Activated naive CD4-positive, alpha-beta T cell (primary cell): ENCODE measurements around the gene CCM2.

Experiments used
- DNase-seq, 4 experiments: peaks; one replicate each; lab custom pipeline; 2025; lab: John Stamatoyannopoulos, UW

CCM2 gene

DNA sequence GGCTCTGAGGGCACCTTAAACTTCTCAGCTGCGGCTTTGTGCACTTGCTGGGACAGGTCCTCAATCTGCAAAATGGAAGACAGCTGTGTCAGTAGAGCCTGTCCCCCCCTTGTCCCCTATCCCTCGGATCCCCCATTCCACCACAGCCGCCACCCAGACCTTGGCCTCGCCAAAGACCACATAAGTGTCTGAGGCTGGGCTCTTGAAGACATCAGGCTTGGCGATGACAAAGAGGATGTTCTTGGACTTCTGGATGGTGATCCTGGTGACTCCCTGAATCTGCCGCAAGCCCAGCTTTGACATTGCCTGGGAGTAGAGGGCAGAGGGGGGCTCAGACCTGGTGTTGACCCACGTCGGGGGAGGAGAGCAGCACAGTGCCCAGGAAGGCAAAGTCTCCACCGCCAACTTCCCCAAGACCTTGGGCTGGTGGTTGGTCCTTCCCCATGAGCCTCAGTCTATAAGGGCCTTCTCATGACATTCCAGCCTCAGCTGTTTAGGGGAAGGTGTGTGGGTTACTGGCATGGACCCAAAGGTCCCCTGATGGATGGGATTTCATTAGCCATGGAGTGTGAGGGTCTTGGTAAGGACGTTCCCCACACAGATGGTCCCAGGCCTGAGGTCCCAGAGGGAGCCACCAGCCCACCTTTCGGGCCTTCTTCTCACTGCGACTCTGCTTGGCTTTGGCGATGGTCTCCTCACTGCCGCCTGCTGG is 81.1 kb downstream of the CCM2 start:
- DNase-seq = no peak

DNA sequence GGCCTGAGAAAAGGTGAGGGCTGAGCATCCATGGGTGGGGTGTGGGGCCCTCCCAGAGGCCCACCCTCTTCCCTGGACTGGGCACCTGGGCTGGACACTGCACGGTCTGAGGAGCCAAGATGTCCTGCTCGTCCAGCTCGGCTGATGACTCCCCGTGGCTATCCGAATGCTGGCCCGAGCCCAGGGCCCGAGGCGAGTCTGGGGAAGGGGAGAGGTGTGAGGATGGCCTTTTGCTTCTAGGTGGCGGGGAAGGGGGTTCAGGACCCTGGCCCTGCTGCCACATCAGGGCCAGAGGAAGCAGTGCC is 81.6 kb downstream of the CCM2 start:
- no peak for DNase-seq

DNA sequence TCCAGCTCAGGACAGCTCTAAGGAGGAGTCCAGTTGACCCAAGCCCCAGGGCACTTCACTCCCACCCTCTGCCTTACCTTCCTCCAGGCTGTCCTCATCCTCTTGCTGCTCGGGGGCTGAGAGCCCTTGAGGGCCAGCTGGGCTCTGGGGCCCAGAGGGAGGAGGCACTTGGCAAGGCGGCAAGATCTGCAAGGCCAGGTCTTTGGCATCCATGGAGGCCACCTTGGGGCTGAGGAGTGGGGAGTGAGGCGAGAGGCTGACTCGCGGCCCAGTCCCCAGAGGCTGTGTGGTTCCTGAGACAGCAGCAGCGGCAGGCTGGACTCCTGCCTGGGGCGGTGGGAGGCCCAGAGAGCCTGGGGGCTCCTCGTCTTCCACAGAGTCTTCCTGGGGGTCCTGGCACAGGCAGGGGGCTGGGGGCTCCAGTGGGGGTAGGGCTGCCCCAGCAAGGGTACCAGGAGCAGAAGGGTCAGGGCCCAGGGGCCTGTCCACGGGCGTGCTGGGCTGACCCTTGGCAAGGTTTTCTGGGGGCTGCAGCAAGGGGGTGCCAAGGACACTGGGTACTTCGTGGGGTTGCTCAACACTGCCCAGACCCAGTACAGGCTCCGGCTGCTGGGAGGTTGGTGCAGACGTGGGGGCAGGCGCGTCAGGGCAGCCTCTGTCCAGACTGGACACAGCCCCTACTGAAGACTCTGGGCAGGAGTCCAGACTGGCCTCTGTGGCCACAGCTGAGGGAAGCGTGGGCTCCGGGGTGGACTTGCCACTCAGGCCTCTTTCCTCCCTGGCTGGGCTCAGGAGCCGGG is 82.2 kb downstream of the CCM2 start:
- DNase-seq = no peak

DNA sequence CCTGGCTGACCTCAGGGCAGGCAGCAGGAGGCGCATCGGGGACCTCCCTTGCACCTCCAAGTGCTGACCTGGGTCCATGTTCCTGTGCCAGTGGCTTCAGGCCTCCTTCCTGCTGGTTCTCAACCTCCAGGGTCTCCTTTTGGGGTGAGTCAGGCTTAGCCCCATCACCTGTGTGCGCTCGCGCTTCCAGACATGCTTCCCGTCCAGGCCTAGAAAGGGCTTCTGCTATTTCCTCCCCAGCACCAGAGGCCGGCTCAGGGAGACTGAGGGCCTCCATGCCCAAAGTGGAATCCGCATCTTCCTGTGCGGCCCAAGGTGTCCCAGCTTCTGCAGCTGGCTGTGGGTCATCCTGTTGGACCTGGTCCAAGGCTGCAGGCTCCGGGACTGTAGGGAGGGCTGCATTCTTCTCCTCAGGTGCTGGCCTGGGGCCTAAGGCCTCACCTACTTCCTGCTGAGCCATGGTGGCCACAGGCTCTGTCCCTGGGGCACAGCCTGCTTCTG is 82.9 kb downstream of the CCM2 start:
- no peak for DNase-seq

DNA sequence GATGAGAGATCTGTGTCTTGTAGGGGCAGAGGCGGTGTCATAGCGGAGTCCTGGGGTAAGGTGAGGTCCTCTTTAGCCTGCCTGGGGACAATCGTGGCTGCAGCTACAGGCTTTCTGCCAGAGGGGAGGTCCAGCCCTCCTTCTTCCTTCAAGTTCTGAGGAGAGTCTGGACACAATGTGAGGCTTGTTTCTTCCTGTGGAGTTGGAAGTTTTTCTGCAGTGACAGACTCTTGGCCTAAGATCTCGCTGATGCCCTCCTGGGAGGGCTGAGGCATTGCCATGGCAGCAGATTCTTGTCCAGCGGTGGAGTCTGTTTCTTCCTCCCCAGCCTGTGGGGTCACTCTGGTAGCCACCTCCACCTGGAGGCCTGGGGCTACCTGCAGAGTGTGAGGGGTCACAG is 84.3 kb downstream of the CCM2 start:
- no peak for DNase-seq

DNA sequence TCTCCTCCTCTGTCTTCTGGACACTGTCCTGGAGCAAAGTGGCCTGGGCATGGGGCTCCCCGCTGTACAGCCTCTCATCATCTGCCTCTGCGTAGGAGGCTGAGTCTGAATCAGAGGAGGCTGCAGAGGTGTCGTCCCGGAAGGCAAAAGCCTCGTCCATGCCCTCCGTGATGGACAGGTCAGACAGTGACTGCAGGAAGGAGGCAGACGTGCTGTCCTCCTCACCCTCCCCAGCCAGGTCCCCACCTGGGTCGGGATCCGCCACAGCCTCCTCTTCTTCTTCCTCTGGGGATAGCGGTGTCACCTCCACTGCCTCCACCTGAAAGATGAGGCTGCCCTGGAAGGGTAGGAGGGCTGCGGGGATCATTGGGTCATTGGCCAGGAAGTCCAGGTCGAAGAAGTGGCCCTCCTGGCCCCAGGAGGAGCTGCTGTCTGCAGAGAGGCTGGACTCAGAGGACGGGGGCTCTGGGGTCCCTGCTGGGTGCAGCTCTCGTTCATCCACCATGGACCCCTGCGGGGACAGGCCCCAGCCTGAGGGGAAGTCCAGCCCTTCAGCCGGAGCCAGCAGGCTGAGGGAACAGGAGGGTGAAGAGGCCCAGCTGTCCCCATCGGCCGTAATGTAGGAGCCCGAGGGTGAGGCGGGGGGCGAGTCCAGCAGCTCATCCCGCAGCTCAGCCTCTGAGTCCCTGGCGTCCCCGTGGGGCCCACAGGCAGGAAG is 85.1 kb downstream of the CCM2 start:
- no peak for DNase-seq

DNA sequence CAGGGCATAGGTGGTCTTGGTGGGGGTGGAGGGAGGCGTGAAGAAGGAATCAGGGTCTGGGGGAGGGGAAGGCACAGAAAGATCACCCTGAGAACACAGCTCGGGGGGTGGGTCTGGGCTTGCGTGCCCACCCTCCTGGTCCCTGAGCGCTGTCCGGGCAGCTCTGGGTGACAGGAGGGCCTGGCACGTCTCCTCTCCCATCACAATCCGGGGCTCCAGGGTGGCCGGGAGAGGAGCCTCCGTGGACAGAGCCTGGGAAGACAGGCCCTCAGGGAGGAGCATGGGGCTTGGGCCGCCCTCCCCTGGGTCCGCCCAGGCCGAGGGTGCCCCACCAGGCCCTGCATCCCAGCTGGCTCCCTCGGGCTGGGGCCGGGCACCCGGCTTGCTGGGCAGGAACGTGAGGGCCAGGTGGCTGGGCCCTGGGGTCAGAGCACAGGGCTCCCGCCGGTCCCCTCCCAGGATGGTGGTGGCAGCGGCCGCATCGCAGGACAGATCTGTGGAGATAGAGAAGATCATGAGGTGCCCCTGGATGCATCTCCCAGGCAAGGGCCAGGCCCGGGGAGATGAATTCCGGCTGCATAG is 85.7 kb downstream of the CCM2 start:
- no peak for DNase-seq

DNA sequence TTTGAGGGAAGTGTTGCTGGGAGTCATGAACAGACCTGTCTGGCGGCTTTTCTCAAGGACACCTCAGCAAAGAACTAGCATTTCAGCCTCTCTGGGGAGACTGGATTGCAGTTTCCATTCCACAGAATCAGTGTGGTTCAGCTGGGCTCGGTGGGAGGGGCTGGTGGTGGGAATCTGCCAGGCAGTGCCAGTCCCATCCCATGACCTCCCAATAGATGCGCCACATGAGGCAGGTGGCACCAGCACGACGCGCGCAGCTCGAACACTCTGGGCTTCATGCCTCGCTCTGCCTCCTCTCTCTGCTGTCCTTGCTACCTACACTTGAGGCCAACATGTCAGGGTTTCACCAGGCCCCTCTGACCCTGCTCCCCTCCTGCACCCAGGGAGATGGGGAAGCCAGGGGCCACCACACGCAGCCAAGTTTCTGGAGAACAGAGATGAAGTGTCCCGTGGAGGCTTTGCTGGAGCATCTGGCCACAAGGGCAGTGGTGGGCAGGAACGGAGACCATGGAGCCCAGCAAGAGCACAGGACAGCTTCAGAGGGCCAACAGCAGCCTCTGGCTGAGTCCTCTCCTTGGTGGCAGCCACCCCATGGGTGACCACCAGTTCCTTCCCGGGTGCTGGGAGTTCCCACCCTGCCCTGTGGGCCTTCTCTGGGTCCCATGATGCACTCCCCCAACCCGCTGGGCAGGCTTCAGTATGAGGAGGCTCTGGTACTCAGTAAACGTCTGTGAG is 86.5 kb downstream of the CCM2 start:
- DNase-seq = no peak

DNA sequence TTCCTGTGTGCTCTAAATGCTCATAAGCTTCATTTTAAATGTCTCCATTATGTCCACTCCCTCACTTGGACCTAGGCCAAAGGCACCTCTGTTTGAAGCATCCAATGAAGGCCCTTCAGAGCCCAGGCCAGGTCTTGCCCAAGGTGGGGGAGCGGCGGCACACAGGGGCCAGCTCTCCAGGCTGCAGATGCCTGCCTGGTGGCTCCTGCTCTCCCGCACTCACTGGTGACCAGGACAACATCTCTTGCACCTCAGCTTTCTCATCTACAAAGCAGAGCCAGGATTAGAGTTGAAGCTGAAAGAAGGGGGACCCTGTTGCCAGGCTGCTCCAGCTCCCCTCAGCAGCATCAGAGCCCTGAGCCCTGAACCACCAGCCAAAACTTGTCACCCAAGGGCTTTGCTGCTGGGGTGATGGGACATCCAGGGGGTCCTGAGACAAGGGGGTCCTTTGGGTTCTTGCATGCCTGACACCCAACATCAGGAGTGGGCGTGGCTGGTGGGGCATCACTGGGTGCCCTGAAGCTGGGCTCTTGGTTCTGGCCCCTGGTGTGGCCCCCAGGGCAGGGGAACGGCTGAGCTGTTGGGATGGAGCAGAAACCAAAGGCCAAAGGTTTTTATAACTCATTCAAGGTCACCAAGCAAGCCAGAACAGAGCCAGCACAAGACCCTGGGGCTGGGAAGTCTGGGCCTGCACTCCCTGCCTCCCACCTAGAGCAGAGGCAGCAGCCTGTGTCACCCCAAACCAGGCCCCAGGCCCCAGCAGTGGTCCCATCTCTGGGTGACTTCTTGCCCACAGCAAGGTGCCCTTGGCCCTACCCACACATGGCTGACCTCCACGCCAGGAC is 87.5 kb downstream of the CCM2 start:
- no peak for DNase-seq

DNA sequence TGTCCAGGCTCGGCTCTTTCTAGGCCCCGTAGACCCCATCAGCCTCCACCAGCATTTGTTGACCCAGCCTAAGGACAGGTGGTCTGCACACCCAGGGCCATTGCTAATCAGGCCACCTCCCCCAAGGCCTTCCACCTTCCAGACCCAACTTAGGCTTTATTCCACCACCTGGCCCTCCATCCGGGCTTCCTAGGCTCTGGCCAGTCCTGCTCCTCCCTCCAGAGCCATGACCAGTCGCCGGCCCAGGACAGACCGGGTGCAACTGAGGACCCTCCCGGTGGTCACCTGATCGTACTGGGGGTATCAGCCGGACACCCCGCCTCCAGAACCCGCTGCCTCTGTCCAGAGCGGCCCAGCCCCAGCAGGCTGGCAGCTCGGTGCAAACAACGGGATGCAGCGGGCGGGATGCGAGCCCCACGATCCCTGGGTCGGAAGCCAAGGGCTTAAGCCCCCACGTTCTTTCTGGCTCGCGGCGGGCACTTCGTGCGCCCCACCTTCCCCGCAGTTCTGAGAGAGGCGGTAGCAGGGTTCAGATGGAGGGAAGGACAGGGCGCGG is 88.2 kb downstream of the CCM2 start:
- DNase-seq = no peak

DNA sequence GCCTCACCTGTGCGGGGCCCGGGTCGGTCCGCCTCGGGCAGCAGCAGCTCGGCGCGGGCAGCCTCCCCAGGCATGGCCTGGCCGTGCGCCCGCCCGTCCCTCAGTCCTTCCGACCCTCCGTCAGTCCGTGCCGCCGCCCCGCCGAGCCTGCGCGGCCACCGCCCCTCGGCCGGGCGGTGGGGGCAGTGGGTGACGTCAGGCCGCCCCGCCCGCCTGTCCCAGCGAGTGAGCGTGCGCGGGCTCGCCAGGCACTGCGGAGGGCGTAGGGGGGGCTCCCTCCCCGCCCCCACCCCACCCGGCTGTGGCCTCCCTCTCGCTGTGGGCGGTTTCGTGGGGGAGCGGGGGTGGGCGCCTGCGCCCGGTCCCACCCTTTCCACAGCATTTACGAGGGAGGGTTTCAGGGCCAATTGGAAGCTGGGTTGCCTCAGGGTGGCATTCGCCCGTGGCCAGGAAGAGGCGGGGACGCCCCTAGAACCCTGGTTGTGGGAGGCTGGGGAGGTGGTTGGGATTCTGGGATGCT is 88.9 kb downstream of the CCM2 start, which contains the start of gene NACAD:
NACAD (minus strand) TSS at position 149 of the 520 bp plus-strand sequence; CDS start at position 74, 75 bp downstream.
- DNase-seq = no peak

DNA sequence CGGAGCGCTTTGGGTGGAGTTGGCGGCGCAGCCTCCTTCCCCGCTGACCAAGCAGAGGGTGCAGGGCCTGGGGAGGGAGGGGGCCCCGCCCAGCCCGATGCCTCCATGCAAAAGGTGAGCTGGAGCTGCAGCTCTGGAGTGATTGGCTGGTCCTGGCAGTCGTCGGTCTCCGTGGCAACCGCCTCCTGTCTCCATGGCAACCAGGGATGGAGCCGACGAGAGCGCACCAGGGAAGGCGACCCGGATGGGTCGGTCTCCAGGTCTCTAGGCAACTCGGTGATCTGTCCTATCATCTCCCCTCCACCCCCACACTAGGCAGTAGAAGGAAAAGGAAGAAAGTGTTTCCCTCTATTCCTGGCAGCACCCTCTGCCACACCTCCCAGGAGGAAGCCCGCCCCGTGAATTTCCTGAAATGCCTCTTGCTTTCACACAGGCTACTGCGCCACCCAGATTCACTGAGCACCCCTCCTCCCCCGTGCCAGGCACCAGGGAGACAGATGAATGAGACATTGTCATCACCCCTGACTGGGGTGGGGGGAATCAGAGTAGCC is 89.4 kb downstream of the CCM2 start:
- peak in 3 of 4 experiments; percentile 15 to 37 (median 31) for DNase-seq

DNA sequence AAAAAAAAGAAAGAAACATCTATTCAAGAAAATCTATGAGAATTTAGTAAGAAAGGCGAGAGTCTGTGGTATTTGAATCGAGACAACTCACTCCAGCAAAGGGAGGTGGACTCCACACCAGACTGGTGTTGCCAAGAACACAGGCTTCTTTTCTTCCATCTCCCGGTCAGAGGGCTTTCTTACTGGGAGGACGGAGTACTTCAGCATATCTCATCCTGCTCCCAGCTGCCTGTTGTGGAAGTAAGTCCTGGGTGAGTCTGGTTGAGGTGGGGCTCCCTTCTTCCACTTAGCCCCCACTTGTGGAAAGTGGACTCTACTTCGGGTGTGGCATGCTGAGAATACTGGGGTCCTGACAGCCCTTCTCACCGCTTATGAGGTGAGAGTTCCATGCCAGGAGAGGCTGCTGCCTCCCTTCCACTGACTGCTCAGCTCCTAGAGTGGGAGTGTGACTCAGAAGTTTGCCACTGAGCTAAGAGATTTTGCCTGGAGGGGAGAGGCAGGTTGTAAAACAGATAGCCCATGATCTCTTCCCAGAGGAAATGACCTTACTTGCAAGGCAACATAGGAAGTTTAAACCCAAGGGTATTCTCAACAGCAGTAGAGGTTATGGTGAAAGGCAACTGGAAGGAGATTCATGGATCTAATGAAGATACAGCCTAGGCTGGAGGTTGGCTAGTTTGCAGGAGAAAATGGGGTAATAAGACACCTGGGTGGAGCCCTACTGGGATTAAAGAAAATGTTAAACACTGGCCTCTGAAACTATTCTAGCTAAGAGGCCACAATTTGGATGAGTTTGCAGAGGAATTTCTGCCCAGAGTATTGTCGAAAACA is 92.3 kb downstream of the CCM2 start:
- no peak for DNase-seq

DNA sequence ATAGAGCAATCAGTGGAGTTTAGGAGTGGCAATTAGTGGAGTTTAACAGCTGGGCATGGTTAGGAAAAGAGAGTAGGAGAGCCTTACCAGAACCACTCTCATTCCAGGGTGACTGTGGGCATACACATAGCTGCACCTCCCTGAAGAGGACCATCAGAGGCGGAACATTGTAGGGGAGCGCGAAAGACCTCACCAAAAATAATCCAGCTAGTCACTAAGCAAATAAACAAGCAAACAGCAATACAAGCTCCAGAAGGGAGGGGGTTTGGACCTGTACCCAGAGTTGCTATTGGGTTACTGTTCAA is 92.9 kb downstream of the CCM2 start:
- DNase-seq = no peak

DNA sequence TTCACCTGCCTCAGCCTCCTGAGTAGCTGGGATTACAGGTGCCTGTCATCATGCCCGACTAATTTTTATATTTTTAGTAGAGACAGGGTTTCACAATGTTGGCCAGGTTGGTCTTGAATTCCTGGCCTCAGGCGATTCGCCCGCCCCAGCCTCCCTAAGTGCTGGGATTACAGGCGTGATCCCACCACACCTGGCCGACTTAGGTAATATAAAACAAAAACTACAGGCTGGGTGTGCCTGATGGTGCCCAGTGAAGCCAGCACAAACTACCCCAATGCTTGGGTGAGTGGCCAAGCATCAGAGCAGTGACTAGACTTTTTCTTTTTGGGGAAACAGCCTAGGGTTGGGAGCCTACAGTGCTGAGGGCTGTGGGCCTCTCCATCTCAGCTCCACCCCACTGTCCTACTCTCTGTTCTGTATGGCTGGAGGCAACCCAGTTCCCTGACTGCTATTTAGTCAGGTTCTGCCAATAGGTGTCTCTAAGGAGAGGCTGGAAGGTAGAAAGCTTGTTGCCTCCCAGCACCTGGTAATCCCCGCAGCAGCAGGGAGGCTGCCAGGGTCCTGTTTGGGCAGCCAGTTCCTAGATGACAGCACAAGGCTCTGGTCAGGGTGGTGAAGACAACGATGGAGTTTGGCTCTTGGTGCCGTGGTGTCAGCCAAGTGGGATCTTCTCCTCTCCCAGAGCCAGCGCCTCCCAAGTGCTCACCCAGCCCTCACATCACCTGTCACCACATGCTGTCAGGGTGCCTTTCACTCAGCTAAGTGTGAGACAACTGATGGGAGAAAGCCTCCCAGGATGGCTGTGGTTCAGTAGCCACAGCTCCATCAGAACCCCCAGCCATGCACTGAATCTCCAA is 99.2 kb downstream of the CCM2 start:
- no peak for DNase-seq

DNA sequence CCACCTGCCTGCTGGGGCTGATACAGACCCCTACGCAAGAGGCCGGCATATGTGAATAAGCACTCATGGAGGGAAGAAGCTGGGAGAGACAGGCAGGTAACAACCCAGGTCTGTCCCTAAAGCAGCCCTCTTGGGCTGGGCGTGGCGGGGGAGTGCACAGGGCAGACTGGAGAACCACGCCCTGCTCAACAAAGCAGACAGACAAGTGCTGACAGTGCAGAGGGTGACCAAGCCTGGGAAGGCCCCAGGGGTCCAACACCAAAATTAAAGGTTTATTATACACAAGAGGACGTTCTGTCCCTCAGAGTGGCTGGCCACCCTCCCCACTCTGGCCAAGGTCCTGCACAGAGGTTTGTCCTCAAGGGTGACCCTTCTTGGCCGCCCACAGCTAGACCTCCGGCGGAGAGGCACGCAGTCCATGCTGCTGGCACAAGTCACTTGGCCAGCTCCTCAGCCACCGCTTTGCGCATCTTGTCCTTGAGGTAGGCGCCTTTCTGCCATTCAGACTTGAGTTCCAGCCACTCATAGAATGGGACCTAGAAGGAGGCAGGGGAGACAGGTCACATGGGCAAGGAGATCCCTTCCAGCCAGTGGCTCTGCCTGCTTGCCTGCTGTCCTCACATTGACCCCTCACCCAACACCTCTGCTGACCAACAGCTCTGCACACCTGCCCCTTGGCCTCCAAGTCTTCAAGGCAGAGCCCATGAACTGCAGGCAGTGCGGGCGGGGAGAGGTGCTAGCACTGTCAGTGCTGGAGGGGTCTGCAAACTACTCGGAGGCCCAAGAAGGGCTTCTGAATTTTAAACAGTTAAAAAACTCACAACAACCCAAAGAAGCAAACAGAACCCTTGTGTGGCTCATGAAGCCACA is 100.1 kb downstream of the CCM2 start:
- DNase-seq = no peak

DNA sequence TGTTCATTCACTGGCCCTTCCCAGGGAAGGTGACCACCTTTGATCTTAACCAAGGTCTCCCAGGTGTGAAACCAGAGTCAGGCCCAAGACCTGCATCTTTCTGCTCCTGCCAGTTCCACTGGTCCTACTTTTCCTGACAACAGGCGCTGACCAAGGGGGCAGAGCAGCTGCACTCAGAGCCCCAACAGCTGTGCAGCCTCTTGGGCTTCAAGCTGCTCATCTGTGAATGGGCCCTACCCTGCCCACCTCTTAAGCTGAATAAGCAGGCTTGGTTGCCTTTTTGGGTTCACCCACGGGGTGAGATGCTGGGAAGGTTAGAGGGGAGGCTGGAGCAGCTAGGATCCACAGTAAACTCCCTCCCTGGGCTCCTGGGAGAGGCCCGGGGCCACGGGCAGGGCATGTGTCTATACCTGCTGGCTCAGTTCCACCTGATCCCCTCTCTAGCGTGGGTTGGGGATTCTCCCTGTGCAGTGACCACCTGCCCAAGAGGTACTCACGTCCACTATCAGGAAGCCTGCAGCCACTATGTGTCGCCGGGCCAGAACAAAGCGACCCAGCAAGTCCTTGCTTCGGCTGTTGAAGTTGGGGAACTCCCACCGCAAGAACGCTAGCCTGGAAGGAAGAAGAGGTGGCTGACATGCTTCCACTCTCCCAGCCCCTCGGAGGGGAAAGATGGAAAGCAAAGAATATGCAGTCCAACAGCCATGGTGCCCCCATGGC is 100.9 kb downstream of the CCM2 start:
- DNase-seq = no peak
